Pancreas (tissue), 10 donors: ENCODE results near the gene YPEL5. TPM values are rescaled to one million over a fixed set of nuclear protein-coding genes. Genes with fewer than 3 reads are reported as not detected.

ENCODE experiments used
- ATAC-seq, 4 donors: fragments of 200-7000 bp; cut with Tn5 transposase; one replicate each; pipeline versions ENCODE4 v1.8.0 to v1.9.1; 2020; ENCODE audit warnings: mild to moderate bottlenecking in 4 of 4, moderate library complexity in 4 of 4
- DNase-seq, 6 donors: peaks; one replicate each; pipeline ENCODE4 v3.0.0-alpha.2; 2020
- FAIRE-seq: peaks from 2 replicates; lab custom pipeline; 2012; peaks lifted over from hg19 to GRCh38; lab: Jason Lieb, UNC
- H3K27ac ChIP-seq, 4 donors: fragments of 200-600 bp; sonication (generic); 1 replicate in 3 of 4; 2 replicates in 1 of 4; pipeline versions ENCODE4 v1.5.0 to v1.8.0; 2020
- H3K27me3 ChIP-seq, 4 donors: fragments of 200-600 bp; one replicate each; pipeline ENCODE4 v1.8.0; 2021
- H3K36me3 ChIP-seq, 3 donors: fragments of 200-600 bp; sonication (generic) in 1 of 3; one replicate each; pipeline versions ENCODE4 v1.5.0 to v1.8.0; 2020 to 2021
- H3K4me1 ChIP-seq, 3 donors: fragments of 200-600 bp; one replicate each; pipeline ENCODE4 v1.8.0; 2021
- H3K4me3 ChIP-seq, 4 donors: fragments of 200-600 bp; sonication (generic) in 2 of 4; one replicate each; pipeline versions ENCODE4 v1.5.0 to v1.8.0; 2020 to 2021
- H3K9me3 ChIP-seq, 4 donors: fragments of 200-600 bp; one replicate each; pipeline ENCODE4 v1.8.0; 2021
- CTCF ChIP-seq, 4 donors: fragments of 200-600 bp; sonication (generic) in 3 of 4; IDR thresholded peaks; one replicate each; pipeline versions ENCODE4 v1.5.0 to v1.8.0; 2021; ENCODE audit warnings: antibody characterized with exemption in 4 of 4
- WGBS, 2 donors: extraction: QIAGEN DNeasy Blood & Tissue Kit; methylation state at CpG; one replicate each; pipeline ENCODE4 v1.1.7; 2013; 5-methylcytosine and 5-hydroxymethylcytosine counted together
- intact Hi-C, 3 donors: fragments of 100-400 bp; cut with DNase I; formaldehyde crosslinking; loops; one replicate each; pipeline versions ENCODE4 v1.11.1 to v1.14.2; 2022
- polyA plus RNA-seq, 2 donors: library from polyadenylated mRNA; stranded (reverse); fragments of 200-250 nt; gene quantifications; one replicate each; pipeline ENCODE4 v1.2.3, GENCODE V29; 2013
- total RNA-seq, 6 donors: library from RNA; stranded (reverse); fragmentation: NEBNext Ultra II Directional in 4 of 6; extraction: Animal tissue kit (Norgen Biotek cat#: 25700) in 4 of 6; gene quantifications; one replicate each; pipeline versions ENCODE4 v1.2.1 to v1.2.4, GENCODE V29; 2021 to 2023
- donor health status: healthy with polysubstance abuse.
- donor health status: DM: no; HTN: no; CAD: no; lungs with moderate emphysema.
- donor health status: DM: no; HTN: no; CAD: no.
- donor health status: control.
- donor health status: control.
- donor health status: Bipolar disorder and iron deficiency.
- donor health status: DM: yes; HTN: yes; CAD: no.
- donor health status: DM: no; HTN: no; CAD: no.
- donor health status: DM: no; HTN: no; CAD: no.
- donor health status: DM: yes; HTN: yes; CAD: no.

YPEL5 gene
- total and polyA plus RNA-seq, 8 donors = 20.6 to 53.2 (median 27.1) TPM

DNA sequence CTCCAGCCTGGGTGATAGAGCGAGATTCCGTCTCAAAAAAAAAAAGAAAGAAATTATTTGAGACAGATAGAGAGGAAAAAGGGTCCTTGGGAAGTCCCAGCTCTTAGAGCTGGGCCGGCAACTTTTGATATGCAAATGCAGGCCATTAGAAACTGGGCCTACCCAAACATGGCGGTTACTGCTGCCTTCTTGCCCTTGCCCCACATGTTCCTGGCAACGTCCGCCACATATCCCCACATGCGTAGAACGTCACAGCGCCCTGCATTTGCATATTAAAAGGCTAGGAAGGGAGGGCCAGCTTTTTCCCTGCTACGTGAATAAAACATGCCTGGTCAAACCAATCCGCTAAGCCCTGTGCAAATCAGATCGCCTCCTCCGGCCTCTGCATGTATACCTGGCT lies 43.8 kb downstream of the YPEL5 start:
- Histone ChIP-seq H3K27me3 (no peaks in the 10 kb centered on the region), H3K27ac (no peak overlapping the region), H3K4me1 (no peaks in the 10 kb centered on the region), H3K36me3 (no peaks in the 10 kb centered on the region), H3K4me3 (no peak overlapping the region), H3K9me3 (no peaks in the 10 kb centered on the region)
- 91 to 93% methylated on average over 13 of the region's 13 CpGs for WGBS, 2 donors
- DNase-seq (no peak), ATAC-seq (no peak), FAIRE-seq (no peak)
- intact Hi-C loops = no loop called here
- no peak for TF ChIP-seq CTCF (IDR thresholded peaks at IDR 0.05)

DNA sequence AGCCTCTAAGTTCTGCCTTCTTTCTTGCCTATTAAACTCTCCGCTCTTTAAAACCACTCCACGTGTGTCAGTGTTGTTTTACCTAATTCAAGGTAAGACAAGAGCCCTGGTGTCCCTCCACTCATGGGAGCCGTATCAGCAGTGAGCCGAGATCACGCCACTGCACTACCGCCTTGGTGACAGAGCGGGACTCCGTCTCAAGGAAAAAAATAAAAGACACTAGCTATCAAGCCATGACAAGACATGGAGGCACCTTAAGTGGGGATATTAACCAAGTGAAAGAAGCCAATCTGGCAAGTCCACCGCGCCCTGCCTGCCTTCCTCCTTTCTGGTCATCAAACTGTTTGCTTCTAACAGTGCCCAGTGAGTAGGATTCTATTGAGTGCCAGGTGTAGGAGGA lies 44.3 kb downstream of the YPEL5 start:
- H3K4me3 ChIP-seq = no peak overlapping the region
- H3K4me1 ChIP-seq = no peaks in the 10 kb centered on the region
- ATAC-seq (no peak), DNase-seq (no peak), FAIRE-seq (no peak)
- H3K36me3 ChIP-seq = no peaks in the 10 kb centered on the region
- 93 to 96% methylated on average over 10 of the region's 10 CpGs for WGBS, 2 donors
- intact Hi-C loops = no loop called here
- no peak for TF ChIP-seq CTCF (IDR thresholded peaks at IDR 0.05)
- H3K27me3 ChIP-seq = no peaks in the 10 kb centered on the region
- no peak overlapping the region for H3K27ac ChIP-seq
- H3K9me3 ChIP-seq = no peaks in the 10 kb centered on the region

- FAIRE-seq = no peak
- no peak overlapping the region for H3K4me3 ChIP-seq
- 63 to 69% methylated on average over 7 of the region's 7 CpGs for WGBS, 2 donors
- no peak for ATAC-seq
- H3K4me1 ChIP-seq = no peaks in the 10 kb centered on the region
- no peak for TF ChIP-seq CTCF (IDR thresholded peaks at IDR 0.05)
- H3K36me3 ChIP-seq = no peaks in the 10 kb centered on the region
- no peak for DNase-seq
- H3K9me3 ChIP-seq = no peaks in the 10 kb centered on the region
- H3K27me3 ChIP-seq = no peaks in the 10 kb centered on the region
- intact Hi-C loops = no loop called here
- H3K27ac ChIP-seq = no peak overlapping the region
These were observed 45.0 kb downstream of the YPEL5 start for GRCh38 chr2:30191819-30192271.

DNA sequence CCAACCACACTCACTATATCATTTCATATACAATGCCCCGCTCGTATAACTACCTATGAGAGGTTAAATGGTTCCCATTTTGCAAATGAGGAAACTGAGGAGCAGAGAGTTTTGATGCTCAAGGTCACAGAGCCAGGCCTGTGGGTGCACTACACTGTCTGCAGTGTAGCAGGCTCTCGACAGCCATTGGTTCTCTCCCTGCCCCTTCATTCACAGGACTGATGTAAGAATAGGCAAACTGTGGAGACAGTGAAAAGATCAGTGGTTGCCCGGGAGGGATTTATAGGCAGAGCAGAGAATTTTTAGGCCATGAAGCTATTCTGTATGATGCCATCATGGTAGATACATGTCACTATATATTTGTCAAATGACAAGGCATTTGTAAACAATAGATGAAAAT lies 45.5 kb downstream of the YPEL5 start:
- Histone ChIP-seq H3K4me1 (no peaks in the 10 kb centered on the region), H3K4me3 (no peak overlapping the region), H3K27me3 (no peaks in the 10 kb centered on the region), H3K27ac (no peak overlapping the region), H3K9me3 (no peaks in the 10 kb centered on the region), H3K36me3 (no peaks in the 10 kb centered on the region)
- TF ChIP-seq CTCF (IDR thresholded peaks at IDR 0.05) = no peak
- no peak for FAIRE-seq
- intact Hi-C loops = no loop called here
- 78 to 82% methylated on average over 4 of the region's 4 CpGs for WGBS, 2 donors
- ATAC-seq = no peak
- no peak for DNase-seq

- DNase-seq (no peak), FAIRE-seq (no peak), ATAC-seq (no peak)
- intact Hi-C loops = no loop called here
- no peaks in the 10 kb centered on the region for H3K36me3 ChIP-seq
- no peak overlapping the region for H3K4me3 ChIP-seq
- WGBS, 2 donors = 82 to 84% methylated on average over 13 of the region's 13 CpGs
- H3K9me3 ChIP-seq = no peaks in the 10 kb centered on the region
- H3K27me3 ChIP-seq = no peaks in the 10 kb centered on the region
- no peak for TF ChIP-seq CTCF (IDR thresholded peaks at IDR 0.05)
- H3K4me1 ChIP-seq = no peaks in the 10 kb centered on the region
- H3K27ac ChIP-seq = no peak overlapping the region
These were observed 46.4 kb downstream of the YPEL5 start for GRCh38 chr2:30193104-30193681.
